Gastrocnemius medialis (tissue), 4 donors: ENCODE data around the gene ARL8B. TPM values are rescaled to one million over a fixed set of nuclear protein-coding genes. Genes with fewer than 3 reads are reported as not detected.

Experiments used
- ATAC-seq, 2 donors: fragments of 150-250 bp; one replicate each; pipeline ENCODE4 v1.9.1; 2016
- DNase-seq, 2 donors: peaks; one replicate each; pipeline ENCODE4 v3.0.0-alpha.2; 2019
- H3K27ac ChIP-seq, 4 donors: fragments of 200-600 bp; sonication (generic); 1 replicate in 1 of 4; 2 replicates in 3 of 4; pipeline ENCODE4 v1.5.1; 2016 to 2018; ENCODE audit warnings: mild to moderate bottlenecking in 2 of 4, moderate library complexity in 1 of 4
- H3K27me3 ChIP-seq, 3 donors: fragments of 200-600 bp; sonication (generic) in 2 of 3; 1 replicate in 1 of 3; 2 replicates in 2 of 3; pipeline versions ENCODE4 v1.5.1 to v1.6.0; 2016 to 2019; ENCODE audit warnings: mild to moderate bottlenecking in 1 of 3, moderate library complexity in 1 of 3
- H3K36me3 ChIP-seq, 2 donors: fragments of 200-600 bp; sonication (generic) in 1 of 2; one replicate each; pipeline ENCODE4 v1.5.1; 2017 to 2018
- H3K4me1 ChIP-seq, 2 donors: fragments of 200-600 bp; sonication (generic) in 1 of 2; one replicate each; pipeline ENCODE4 v1.5.1; 2016 to 2017; ENCODE audit warnings: mild to moderate bottlenecking in 2 of 2
- H3K4me3 ChIP-seq, 4 donors: fragments of 200-600 bp; sonication (generic) in 3 of 4; 1 replicate in 1 of 4; 2 replicates in 3 of 4; pipeline ENCODE4 v1.5.1; 2016 to 2019; ENCODE audit warnings: mild to moderate bottlenecking in 2 of 4
- H3K9me3 ChIP-seq, 3 donors: fragments of 200-600 bp; sonication (generic) in 2 of 3; 1 replicate in 1 of 3; 2 replicates in 2 of 3; pipeline ENCODE4 v1.5.1; 2016 to 2019
- CTCF ChIP-seq, 5 experiments: fragments of 450-650 bp in 3 of 5; fragments of 200-600 bp in 2 of 5; sonication (generic) in 2 of 5; IDR thresholded peaks in 4 of 5; conservative IDR thresholded peaks in 1 of 5; 1 replicate in 4 of 5; 2 replicates in 1 of 5; pipeline ENCODE4 v1.5.1; 2016 to 2019; ENCODE audit warnings: antibody characterized with exemption in 5 of 5, mild to moderate bottlenecking in 3 of 5, moderate library complexity in 3 of 5
- POLR2A ChIP-seq, 2 donors: fragments of 450-650 bp; IDR thresholded peaks; one replicate each; pipeline ENCODE4 v1.6.1; 2017; ENCODE audit warnings: antibody characterized with exemption in 2 of 2, mild to moderate bottlenecking in 2 of 2, moderate library complexity in 2 of 2
- in situ Hi-C, 4 donors: fragments of 200-750 bp; cut with MboI; loops; one replicate each; pipeline versions ENCODE4 v1.15.0 to v1.8.0; 2017; ENCODE audit warnings: low sequenced_read_pairs in 4 of 4
- intact Hi-C: fragments of 100-400 bp; cut with DNase I; formaldehyde crosslinking; loops from one replicate; pipeline ENCODE4 v1.15.1; 2023; ENCODE audit warnings: low total_unique reads
- total RNA-seq, 4 donors: library from RNA; depleted of rRNA; stranded (reverse); fragments of >200 nt; gene quantifications; one replicate each; pipeline versions ENCODE4 v1.1.0 to v1.2.3, GENCODE V29; 2016

Gene ARL8B
- total RNA-seq, 4 donors from 2014 or later: 69.3 to 198 (median 95.0) TPM

GRCh38 chr3:5136211-5136918 lies 14.3 kb downstream of the ARL8B start:
- TF ChIP-seq CTCF (IDR thresholded peaks at IDR 0.05 in 4 of 5, conservative IDR thresholded peaks at IDR 0.05 in 1 of 5) (peak in 2 of 5 experiments; percentile 12 to 35), POLR2A (IDR thresholded peaks at IDR 0.05) (no peak)
- peak; percentile 45 to 46 for ATAC-seq
- in situ Hi-C loops (loop anchor here in 1 of 4 donors (10.0 kb wide), 1 partner anchor 48 kb away; the partner anchor contains the start of gene EDEM1), intact Hi-C loops (no loop called here)
- peaks cover 83 to 95% of the 10 kb centered on the region in 2 donors for H3K4me1 ChIP-seq
- H3K36me3 ChIP-seq: no peaks in the 10 kb centered on the region
- no peak overlapping the region for H3K4me3 ChIP-seq
- no peaks in the 10 kb centered on the region for H3K27me3 ChIP-seq
- no peaks in the 10 kb centered on the region for H3K9me3 ChIP-seq
- H3K27ac ChIP-seq: peak overlapping the region; percentile 45 to 69 (median 57)
- DNase-seq: no peak

- H3K9me3 ChIP-seq: no peaks in the 10 kb centered on the region
- in situ Hi-C loops: loop anchor here in 1 of 4 donors (10.0 kb wide), 1 partner anchor 48 kb away; the partner anchor contains the start of gene EDEM1
- ATAC-seq: no peak
- no peaks in the 10 kb centered on the region for H3K27me3 ChIP-seq
- intact Hi-C loops: no loop called here
- H3K4me1 ChIP-seq: peaks cover 85 to 93% of the 10 kb centered on the region in 2 donors
- H3K36me3 ChIP-seq: no peaks in the 10 kb centered on the region
- H3K4me3 ChIP-seq: no peak overlapping the region
- no peak for TF ChIP-seq POLR2A (IDR thresholded peaks at IDR 0.05)
- no peak for TF ChIP-seq CTCF (IDR thresholded peaks at IDR 0.05 in 4 of 5, conservative IDR thresholded peaks at IDR 0.05 in 1 of 5)
- peak overlapping the region; percentile 45 to 69 (median 57) for H3K27ac ChIP-seq
- DNase-seq: no peak
Observed at GRCh38 chr3:5136919-5137429, 14.9 kb downstream of the ARL8B start.

GRCh38 chr3:5138214-5138981 lies 16.3 kb downstream of the ARL8B start:
- H3K27ac ChIP-seq: peak overlapping the region; percentile 45 to 69 (median 57)
- peak; percentile 74 to 87 for ATAC-seq

GRCh38 chr3:5140230-5140621 lies 18.1 kb downstream of the ARL8B start:
- TF ChIP-seq POLR2A (IDR thresholded peaks at IDR 0.05): no peak
- TF ChIP-seq CTCF (IDR thresholded peaks at IDR 0.05 in 4 of 5, conservative IDR thresholded peaks at IDR 0.05 in 1 of 5): no peak
- no peaks in the 10 kb centered on the region for H3K27me3 ChIP-seq
- no peak overlapping the region for H3K4me3 ChIP-seq
- intact Hi-C loops (no loop called here), in situ Hi-C loops (no loop called here)
- no peaks in the 10 kb centered on the region for H3K36me3 ChIP-seq
- H3K9me3 ChIP-seq: no peaks in the 10 kb centered on the region
- DNase-seq: no peak
- no peak for ATAC-seq
- peaks cover 64 to 86% of the 10 kb centered on the region in 2 donors for H3K4me1 ChIP-seq
- no peak overlapping the region for H3K27ac ChIP-seq

More at GRCh38 chr3:5138214-5138981, 16.3 kb downstream of the ARL8B start:
- intact Hi-C loops (loop anchor here (2.0 kb wide), 1 partner anchor 48 kb away; the partner anchor contains the start of gene EDEM1), in situ Hi-C loops (loop anchor here in 1 of 4 donors (10.0 kb wide), 1 partner anchor 46 kb away; the partner anchor contains the start of gene EDEM1)
- Histone ChIP-seq H3K4me3 (no peak overlapping the region), H3K36me3 (no peaks in the 10 kb centered on the region), H3K4me1 (peaks cover 72 to 89% of the 10 kb centered on the region in 2 donors), H3K9me3 (no peaks in the 10 kb centered on the region), H3K27me3 (no peaks in the 10 kb centered on the region)
- no peak for DNase-seq
- TF ChIP-seq POLR2A (IDR thresholded peaks at IDR 0.05): no peak
- no peak for TF ChIP-seq CTCF (IDR thresholded peaks at IDR 0.05 in 4 of 5, conservative IDR thresholded peaks at IDR 0.05 in 1 of 5)
